GM12865 (cell line): ENCODE data around the gene MEIS2.

Experiments used
- DNase-seq: peaks from one replicate; pipeline ENCODE4 v3.0.0; 2010; ENCODE audit warnings: low read depth
- H3K4me3 ChIP-seq: 2 replicates; pipeline ENCODE4 v1.5.1; 2011; ENCODE audit warnings: mild to moderate bottlenecking, low read depth, low read length, control low read depth
- TF ChIP-seq, protein P1 (sequence below): IDR thresholded peaks from 2 replicates; pipeline ENCODE4 v1.5.1; 2011; ENCODE audit warnings: low read length, control low read depth, low read depth, inconsistent platforms; ENCODE audit not compliant: insufficient read depth; ENCODE audit errors: missing control alignments

Gene MEIS2

GRCh38 chr15:36911322-36911944 lies 188.9 kb downstream of the MEIS2 start:
- no peak for DNase-seq
- TF ChIP-seq, protein P1, sequence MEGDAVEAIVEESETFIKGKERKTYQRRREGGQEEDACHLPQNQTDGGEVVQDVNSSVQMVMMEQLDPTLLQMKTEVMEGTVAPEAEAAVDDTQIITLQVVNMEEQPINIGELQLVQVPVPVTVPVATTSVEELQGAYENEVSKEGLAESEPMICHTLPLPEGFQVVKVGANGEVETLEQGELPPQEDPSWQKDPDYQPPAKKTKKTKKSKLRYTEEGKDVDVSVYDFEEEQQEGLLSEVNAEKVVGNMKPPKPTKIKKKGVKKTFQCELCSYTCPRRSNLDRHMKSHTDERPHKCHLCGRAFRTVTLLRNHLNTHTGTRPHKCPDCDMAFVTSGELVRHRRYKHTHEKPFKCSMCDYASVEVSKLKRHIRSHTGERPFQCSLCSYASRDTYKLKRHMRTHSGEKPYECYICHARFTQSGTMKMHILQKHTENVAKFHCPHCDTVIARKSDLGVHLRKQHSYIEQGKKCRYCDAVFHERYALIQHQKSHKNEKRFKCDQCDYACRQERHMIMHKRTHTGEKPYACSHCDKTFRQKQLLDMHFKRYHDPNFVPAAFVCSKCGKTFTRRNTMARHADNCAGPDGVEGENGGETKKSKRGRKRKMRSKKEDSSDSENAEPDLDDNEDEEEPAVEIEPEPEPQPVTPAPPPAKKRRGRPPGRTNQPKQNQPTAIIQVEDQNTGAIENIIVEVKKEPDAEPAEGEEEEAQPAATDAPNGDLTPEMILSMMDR = no peak
- no peak overlapping the region for H3K4me3 ChIP-seq

DNA sequence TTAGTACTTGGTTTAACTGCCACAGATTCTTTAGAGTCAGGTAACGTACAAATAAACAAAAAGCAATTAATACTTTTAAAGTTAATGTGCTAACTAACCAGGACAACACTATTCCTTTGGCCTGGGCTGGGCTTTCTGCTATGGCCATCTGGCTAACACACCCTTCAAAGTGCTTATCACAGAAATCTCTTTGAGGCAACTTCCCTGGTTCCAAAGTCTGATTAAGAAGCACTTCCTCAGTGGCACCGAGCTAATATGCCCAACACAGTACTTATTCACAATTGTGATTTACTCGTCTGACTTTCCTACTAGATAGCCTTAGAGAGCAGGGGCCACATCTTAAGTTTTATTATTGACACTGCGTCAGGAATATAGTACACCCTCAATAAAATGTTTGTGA lies 191.4 kb downstream of the MEIS2 start:
- TF ChIP-seq, protein P1 = no peak
- DNase-seq = no peak
- H3K4me3 ChIP-seq = no peak overlapping the region

DNA sequence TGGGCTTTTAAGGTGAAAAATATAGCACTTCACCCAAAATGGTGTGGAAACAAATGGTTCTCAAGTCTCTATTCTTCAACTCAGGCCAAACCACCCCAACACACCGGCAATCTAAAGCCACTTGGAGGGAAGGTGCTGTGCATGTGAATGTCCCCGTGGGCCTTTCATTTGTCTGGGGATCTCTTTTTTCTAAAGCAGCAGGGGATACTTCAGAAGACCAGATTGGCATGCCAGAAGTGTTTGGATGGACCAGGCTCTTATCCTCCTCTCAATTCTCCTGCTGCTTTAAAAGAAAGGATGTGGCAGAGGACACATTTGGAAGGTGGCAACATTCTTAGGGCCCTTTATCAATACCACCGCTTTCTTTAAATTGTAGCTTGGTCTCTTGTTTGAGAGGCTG lies 193.1 kb downstream of the MEIS2 start:
- TF ChIP-seq, protein P1 = no peak
- no peak overlapping the region for H3K4me3 ChIP-seq
- DNase-seq = no peak

DNA sequence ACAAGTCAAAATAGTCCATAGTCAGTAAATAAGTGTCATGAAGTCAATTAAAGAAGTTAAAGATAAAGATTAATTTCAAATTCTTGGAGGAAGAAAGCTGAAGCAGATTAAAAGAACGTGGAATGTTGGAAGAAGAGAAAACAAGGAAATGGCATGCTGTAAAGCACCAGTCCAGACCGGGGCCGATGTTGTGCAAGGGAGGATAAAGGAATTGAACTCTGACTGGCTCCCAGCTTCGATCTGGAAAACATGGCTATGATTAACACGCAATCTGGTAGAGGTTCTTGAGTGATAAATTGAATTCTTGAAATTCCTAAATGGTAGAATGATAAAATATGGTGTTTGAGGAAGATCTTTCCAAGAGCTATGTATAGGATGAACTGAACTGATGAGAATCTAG lies 194.4 kb downstream of the MEIS2 start:
- no peak for DNase-seq
- H3K4me3 ChIP-seq = no peak overlapping the region
- TF ChIP-seq, protein P1 = no peak

DNA sequence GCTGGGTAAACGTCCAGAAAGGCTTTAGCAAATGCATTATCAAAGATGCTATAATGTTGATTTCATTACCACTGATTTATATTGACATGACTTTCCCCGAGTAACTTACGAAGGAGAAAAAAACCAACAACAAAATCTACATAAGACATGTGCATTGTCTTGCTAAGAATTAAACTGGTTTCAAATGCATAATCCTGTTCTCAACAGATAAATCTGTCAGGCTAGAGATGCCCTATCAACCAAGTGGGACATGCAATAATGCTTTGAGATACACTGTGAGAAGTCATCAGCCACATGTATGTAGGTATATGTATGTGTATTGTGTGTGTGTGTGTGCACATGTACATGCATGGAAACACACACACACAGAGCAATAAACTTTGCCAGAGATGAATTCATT lies 195.6 kb downstream of the MEIS2 start:
- no peak for DNase-seq
- TF ChIP-seq, protein P1 = no peak
- H3K4me3 ChIP-seq = no peak overlapping the region

DNA sequence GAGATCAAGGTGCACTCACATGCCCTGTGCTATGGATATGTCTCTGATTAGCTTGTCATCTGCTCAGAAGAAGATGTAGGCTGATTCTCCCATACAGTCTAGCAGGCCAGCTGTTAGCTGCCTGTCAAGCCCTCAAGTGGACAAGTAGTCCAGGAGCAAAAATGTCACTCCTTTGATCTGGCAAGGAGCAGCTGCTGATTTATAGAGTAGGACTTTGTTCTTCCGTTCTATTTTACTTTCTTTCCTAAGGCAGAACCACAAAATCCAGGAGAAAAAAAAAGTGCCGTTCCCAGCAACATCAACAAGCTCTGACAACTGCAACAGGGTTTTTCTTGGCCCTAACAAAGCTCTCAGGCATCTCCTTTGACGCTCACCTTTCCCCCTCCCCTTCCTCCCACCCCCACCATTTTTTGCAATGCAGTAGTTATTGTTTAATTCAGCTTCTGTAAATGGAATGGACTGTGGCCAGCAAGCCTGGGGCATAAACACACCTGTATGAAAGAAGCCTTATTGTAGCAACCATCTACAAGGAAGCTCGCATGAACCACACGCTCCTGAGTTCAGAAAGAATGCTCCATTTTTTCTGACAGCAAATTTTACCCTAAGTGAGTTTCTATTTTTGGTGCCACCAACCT lies 196.3 kb downstream of the MEIS2 start:
- TF ChIP-seq, protein P1 = no peak
- no peak for DNase-seq
- no peak overlapping the region for H3K4me3 ChIP-seq

- DNase-seq = no peak
- TF ChIP-seq, protein P1 = no peak
- H3K4me3 ChIP-seq = no peak overlapping the region
Observed at GRCh38 chr15:36903195-36903594, 197.2 kb downstream of the MEIS2 start.
